CD8-positive, alpha-beta memory T cell (primary cell): ENCODE data around the gene DOCK2. TPM values are rescaled to one million over a fixed set of nuclear protein-coding genes. Genes with fewer than 3 reads are reported as not detected.
A peak's percentile ranks its signal among the peaks of the same experiment; 100 is the strongest.

Experiments
- CTCF ChIA-PET: fragments of 350-600 bp; sonication (Branson Sonifier 250); formaldehyde crosslinking; loops from one replicate; lab custom pipeline; 2021; ENCODE audit warnings: antibody characterized with exemption; lab: Charles Lee
- POLR2A ChIA-PET: fragments of 350-600 bp; sonication (Branson Sonifier 250); formaldehyde crosslinking; loops from one replicate; lab custom pipeline; 2021; ENCODE audit warnings: antibody characterized with exemption; lab: Charles Lee
- DNase-seq, 5 donors: peaks; one replicate each; pipeline versions ENCODE4 v3.0.0 to v3.0.0-alpha.2; 2020 to 2022; ENCODE audit warnings: mixed read lengths in 1 of 5
- H3K27ac ChIP-seq: one replicate; pipeline ENCODE4 v1.7.0; 2013; ENCODE audit warnings: low read depth, mild to moderate bottlenecking, low read length, moderate library complexity
- H3K27me3 ChIP-seq: 2 replicates; pipeline ENCODE4 v1.7.0; 2013; ENCODE audit warnings: low read length, mild to moderate bottlenecking; ENCODE audit not compliant: insufficient read depth, poor library complexity, severe bottlenecking
- H3K36me3 ChIP-seq: 2 replicates; pipeline ENCODE4 v1.7.0; 2013; ENCODE audit warnings: mild to moderate bottlenecking, low read length, moderate library complexity; ENCODE audit not compliant: insufficient read depth
- H3K4me1 ChIP-seq: 2 replicates; pipeline ENCODE4 v1.7.0; 2013; ENCODE audit warnings: mild to moderate bottlenecking, low read length, moderate library complexity; ENCODE audit not compliant: insufficient read depth
- H3K4me3 ChIP-seq: 2 replicates; pipeline ENCODE4 v1.7.0; 2013; ENCODE audit warnings: mild to moderate bottlenecking, low read length
- H3K9me3 ChIP-seq: 2 replicates; pipeline ENCODE4 v1.7.0; 2013; ENCODE audit warnings: mild to moderate bottlenecking, low read length
- H3K27ac Mint-ChIP-seq, 8 donors: one replicate each; pipeline ENCODE4 v1.8.0; 2020 to 2021; ENCODE audit warnings: mixed read lengths in 8 of 8, mild to moderate bottlenecking in 6 of 8, inconsistent platforms in 3 of 8, moderate library complexity in 3 of 8
- H3K27me3 Mint-ChIP-seq, 2 donors: one replicate each; pipeline ENCODE4 v1.8.0; 2020 to 2021; ENCODE audit warnings: mixed read lengths in 2 of 2, mild to moderate bottlenecking in 1 of 2, moderate library complexity in 1 of 2
- H3K36me3 Mint-ChIP-seq, 3 donors: one replicate each; pipeline ENCODE4 v1.8.0; 2020 to 2021; ENCODE audit warnings: mixed read lengths in 3 of 3, inconsistent platforms in 1 of 3, mild to moderate bottlenecking in 1 of 3
- H3K4me1 Mint-ChIP-seq, 3 donors: one replicate each; pipeline ENCODE4 v1.8.0; 2020 to 2021; ENCODE audit warnings: mixed read lengths in 3 of 3, inconsistent platforms in 1 of 3, mild to moderate bottlenecking in 1 of 3
- H3K4me3 Mint-ChIP-seq, 7 donors: one replicate each; pipeline ENCODE4 v1.8.0; 2020 to 2021; ENCODE audit warnings: mixed read lengths in 7 of 7, mild to moderate bottlenecking in 6 of 7, moderate library complexity in 4 of 7, inconsistent platforms in 2 of 7
- H3K9me3 Mint-ChIP-seq, 5 donors: one replicate each; pipeline ENCODE4 v1.8.0; 2020 to 2022; ENCODE audit warnings: mixed read lengths in 5 of 5, mild to moderate bottlenecking in 3 of 5, moderate library complexity in 2 of 5, inconsistent platforms in 1 of 5
- polyA plus RNA-seq: library from polyadenylated mRNA; unstranded; fragments of 300-500 nt; fragmentation: Illumina TruSeq; gene quantifications from one replicate; pipeline ENCODE4 v1.2.3, GENCODE V29; 2021
- total RNA-seq, 2 experiments: library from RNA; stranded (reverse); gene quantifications; one replicate each; pipeline ENCODE4 v1.2.3, GENCODE V29; 2021

The DOCK2 gene
- total and polyA plus RNA-seq, 3 experiments from 2014 or later, result 102 to 157 (median 155) TPM

- peaks cover 17% of the 10 kb centered on the region for H3K4me1 ChIP-seq
- no peak overlapping the region for H3K4me3 Mint-ChIP-seq
- H3K27me3 Mint-ChIP-seq, result no peaks in the 10 kb centered on the region
- H3K9me3 Mint-ChIP-seq, result no peaks in the 10 kb centered on the region
- H3K36me3 Mint-ChIP-seq, result peaks cover 0 to 50% (median 7%) of the 10 kb centered on the region in 3 donors
- H3K4me3 ChIP-seq, result no peak overlapping the region
- H3K36me3 ChIP-seq, result no peaks in the 10 kb centered on the region
- DNase-seq, result no peak
- H3K27me3 ChIP-seq, result no peaks in the 10 kb centered on the region
- H3K9me3 ChIP-seq, result no peaks in the 10 kb centered on the region
- no peak overlapping the region for H3K27ac Mint-ChIP-seq
- no peak overlapping the region for H3K27ac ChIP-seq
- CTCF ChIA-PET, result no interaction called here
- POLR2A ChIA-PET, result no interaction called here
- peaks cover 35 to 48% (median 44%) of the 10 kb centered on the region in 3 donors for H3K4me1 Mint-ChIP-seq
Measured at GRCh38 chr5:169938439-169938838, 301.4 kb downstream of the DOCK2 start.

DNA sequence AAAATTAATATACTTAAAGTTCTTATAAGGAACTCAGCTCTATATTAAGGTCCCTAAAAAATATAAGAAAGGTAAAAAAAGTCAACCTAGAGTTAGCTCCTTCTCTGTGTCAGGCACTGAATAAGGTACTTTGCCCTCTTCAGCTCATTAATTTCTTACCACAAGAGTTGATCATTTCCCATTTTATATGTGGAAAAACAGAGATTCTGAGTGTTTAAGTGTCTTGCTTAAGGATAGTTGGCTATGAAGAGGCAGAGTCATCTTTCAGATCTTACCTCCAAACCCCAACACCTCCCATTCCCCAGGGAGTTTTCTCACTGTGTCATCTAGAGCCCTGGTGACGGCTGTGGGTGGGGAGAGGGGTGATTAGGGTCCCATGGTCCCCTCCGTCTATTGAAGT lies 302.7 kb downstream of the DOCK2 start:
- Mint-ChIP-seq H3K9me3 (no peaks in the 10 kb centered on the region), H3K4me3 (no peak overlapping the region), H3K27ac (no peak overlapping the region), H3K36me3 (peaks cover 0 to 48% (median 5%) of the 10 kb centered on the region in 3 donors), H3K4me1 (peaks cover 31 to 43% (median 33%) of the 10 kb centered on the region in 3 donors), H3K27me3 (no peaks in the 10 kb centered on the region)
- no peaks in the 10 kb centered on the region for H3K9me3 ChIP-seq
- no peak overlapping the region for H3K27ac ChIP-seq
- no peak for DNase-seq
- H3K4me3 ChIP-seq, result no peak overlapping the region
- POLR2A ChIA-PET, result no interaction called here
- H3K27me3 ChIP-seq, result no peaks in the 10 kb centered on the region
- CTCF ChIA-PET, result no interaction called here
- H3K36me3 ChIP-seq, result no peaks in the 10 kb centered on the region
- peaks cover 13% of the 10 kb centered on the region for H3K4me1 ChIP-seq

- H3K27me3 ChIP-seq, result no peaks in the 10 kb centered on the region
- DNase-seq, result no peak
- Mint-ChIP-seq H3K4me3 (no peak overlapping the region), H3K9me3 (no peaks in the 10 kb centered on the region), H3K27me3 (no peaks in the 10 kb centered on the region), H3K4me1 (peaks cover 25 to 33% (median 31%) of the 10 kb centered on the region in 3 donors), H3K27ac (peak overlapping the region in 3 of 8 donors; percentile 2 to 81 (median 42)), H3K36me3 (peaks cover 0 to 52% (median 8%) of the 10 kb centered on the region in 3 donors)
- ChIA-PET CTCF (no interaction called here), POLR2A (no interaction called here)
- no peak overlapping the region for H3K27ac ChIP-seq
- no peaks in the 10 kb centered on the region for H3K9me3 ChIP-seq
- H3K36me3 ChIP-seq, result no peaks in the 10 kb centered on the region
- no peak overlapping the region for H3K4me3 ChIP-seq
- H3K4me1 ChIP-seq, result no peaks in the 10 kb centered on the region
Measured at GRCh38 chr5:169941542-169941941, 304.5 kb downstream of the DOCK2 start.

DNA sequence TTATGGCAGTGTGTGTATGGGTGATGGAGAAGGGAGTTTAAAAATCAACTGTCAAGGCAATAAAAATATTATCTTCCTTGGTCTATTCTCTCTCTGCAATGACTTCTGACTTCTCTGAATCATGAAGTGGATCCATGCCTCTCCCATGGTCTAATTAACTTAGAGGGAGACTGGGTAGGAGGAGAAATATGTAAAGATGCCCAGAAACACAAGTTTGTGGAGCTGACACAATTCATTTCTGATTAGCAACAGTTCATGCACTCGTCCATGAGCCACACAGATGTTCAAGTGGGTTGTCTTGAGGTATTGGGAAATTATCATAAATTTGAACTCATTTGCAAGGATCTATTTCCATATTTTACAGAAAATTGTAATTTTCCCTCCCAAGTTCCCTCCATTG lies 305.1 kb downstream of the DOCK2 start:
- ChIA-PET POLR2A (no interaction called here), CTCF (no interaction called here)
- no peak for DNase-seq
- H3K4me1 ChIP-seq, result no peaks in the 10 kb centered on the region
- H3K27me3 Mint-ChIP-seq, result no peaks in the 10 kb centered on the region
- H3K27me3 ChIP-seq, result no peaks in the 10 kb centered on the region
- H3K4me1 Mint-ChIP-seq, result peaks cover 26 to 28% (median 26%) of the 10 kb centered on the region in 3 donors
- peak overlapping the region in 1 of 8 donors; percentile 66 for H3K27ac Mint-ChIP-seq
- H3K36me3 ChIP-seq, result no peaks in the 10 kb centered on the region
- no peak overlapping the region for H3K4me3 Mint-ChIP-seq
- peaks cover 0 to 54% (median 9%) of the 10 kb centered on the region in 3 donors for H3K36me3 Mint-ChIP-seq
- H3K4me3 ChIP-seq, result no peak overlapping the region
- H3K27ac ChIP-seq, result no peak overlapping the region
- H3K9me3 Mint-ChIP-seq, result no peaks in the 10 kb centered on the region
- no peaks in the 10 kb centered on the region for H3K9me3 ChIP-seq

GRCh38 chr5:169943026-169943425 lies 306.0 kb downstream of the DOCK2 start:
- Mint-ChIP-seq H3K9me3 (no peaks in the 10 kb centered on the region), H3K27ac (peak overlapping the region in 2 of 8 donors; percentile 3 to 22), H3K36me3 (peaks cover 0 to 54% (median 7%) of the 10 kb centered on the region in 3 donors), H3K4me3 (no peak overlapping the region), H3K27me3 (no peaks in the 10 kb centered on the region), H3K4me1 (peaks cover 27 to 28% (median 28%) of the 10 kb centered on the region in 3 donors)
- DNase-seq, result no peak
- Histone ChIP-seq H3K27me3 (no peaks in the 10 kb centered on the region), H3K36me3 (no peaks in the 10 kb centered on the region), H3K4me3 (no peak overlapping the region), H3K27ac (no peak overlapping the region), H3K9me3 (no peaks in the 10 kb centered on the region), H3K4me1 (no peaks in the 10 kb centered on the region)
- CTCF ChIA-PET, result no interaction called here
- POLR2A ChIA-PET, result no interaction called here

GRCh38 chr5:169944115-169944514 lies 307.0 kb downstream of the DOCK2 start:
- Mint-ChIP-seq H3K4me1 (peaks cover 27 to 35% (median 28%) of the 10 kb centered on the region in 3 donors), H3K4me3 (no peak overlapping the region), H3K27ac (peak overlapping the region in 3 of 8 donors; percentile 53 to 77 (median 72)), H3K9me3 (no peaks in the 10 kb centered on the region), H3K36me3 (peaks cover 0 to 57% (median 10%) of the 10 kb centered on the region in 3 donors), H3K27me3 (no peaks in the 10 kb centered on the region)
- Histone ChIP-seq H3K9me3 (no peaks in the 10 kb centered on the region), H3K36me3 (no peaks in the 10 kb centered on the region), H3K27me3 (no peaks in the 10 kb centered on the region), H3K4me3 (no peak overlapping the region), H3K4me1 (no peaks in the 10 kb centered on the region), H3K27ac (no peak overlapping the region)
- DNase-seq, result peak in 1 of 5 donors; percentile 2
- ChIA-PET CTCF (no interaction called here), POLR2A (no interaction called here)

GRCh38 chr5:169944922-169945680 lies 308.0 kb downstream of the DOCK2 start:
- Histone ChIP-seq H3K27ac (no peak overlapping the region), H3K9me3 (no peaks in the 10 kb centered on the region), H3K4me1 (no peaks in the 10 kb centered on the region), H3K4me3 (no peak overlapping the region), H3K27me3 (no peaks in the 10 kb centered on the region), H3K36me3 (no peaks in the 10 kb centered on the region)
- Mint-ChIP-seq H3K4me1 (peaks cover 24 to 40% (median 28%) of the 10 kb centered on the region in 3 donors), H3K27me3 (no peaks in the 10 kb centered on the region), H3K9me3 (no peaks in the 10 kb centered on the region), H3K27ac (peak overlapping the region in 3 of 8 donors; percentile 5 to 32 (median 11)), H3K36me3 (peaks cover 0 to 62% (median 12%) of the 10 kb centered on the region in 3 donors), H3K4me3 (no peak overlapping the region)
- CTCF ChIA-PET, result no interaction called here
- POLR2A ChIA-PET, result interaction anchor here (0.5 kb wide), 1 partner anchor 11 kb away, joined by 7 read pairs; no protein-coding TSS in a partner anchor
- no peak for DNase-seq

DNA sequence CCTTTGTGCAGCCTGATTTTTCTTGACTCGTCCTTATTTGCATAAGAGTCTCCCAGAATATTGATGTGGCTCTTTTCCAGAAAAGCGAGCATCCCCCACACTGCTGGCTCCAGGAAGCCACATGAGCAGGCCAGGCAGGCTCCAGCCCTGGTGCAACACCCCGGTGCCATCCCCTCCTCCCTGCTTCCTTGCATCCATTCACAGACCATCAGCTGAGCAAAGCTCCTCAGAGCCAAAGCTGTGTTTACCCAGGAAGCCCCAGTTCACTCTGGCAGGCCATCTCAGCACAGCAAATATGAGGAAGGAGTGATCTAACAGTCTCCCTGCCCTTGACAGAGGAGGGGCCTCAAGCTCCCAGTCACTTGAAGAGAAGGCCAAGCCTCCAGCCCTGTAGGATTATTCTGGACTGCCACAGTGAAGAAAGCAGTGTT lies 308.8 kb downstream of the DOCK2 start:
- no peaks in the 10 kb centered on the region for H3K27me3 Mint-ChIP-seq
- DNase-seq, result no peak
- peaks cover 0 to 65% (median 17%) of the 10 kb centered on the region in 3 donors for H3K36me3 Mint-ChIP-seq
- H3K9me3 Mint-ChIP-seq, result no peaks in the 10 kb centered on the region
- H3K4me1 Mint-ChIP-seq, result peaks cover 21 to 46% (median 28%) of the 10 kb centered on the region in 3 donors
- CTCF ChIA-PET, result no interaction called here
- H3K27ac ChIP-seq, result no peak overlapping the region
- no peaks in the 10 kb centered on the region for H3K4me1 ChIP-seq
- POLR2A ChIA-PET, result interaction anchor here (0.5 kb wide), 1 partner anchor 10 kb away, joined by 7 read pairs; no protein-coding TSS in a partner anchor
- H3K36me3 ChIP-seq, result no peaks in the 10 kb centered on the region
- H3K9me3 ChIP-seq, result no peaks in the 10 kb centered on the region
- no peak overlapping the region for H3K4me3 ChIP-seq
- H3K27ac Mint-ChIP-seq, result no peak overlapping the region
- H3K27me3 ChIP-seq, result no peaks in the 10 kb centered on the region
- H3K4me3 Mint-ChIP-seq, result no peak overlapping the region
